Activated T-cell treated with anti-CD3 and anti-CD28 coated beads, Interleukin-2, amount 50 U/mL, for 48 hours (primary cell): ENCODE results near the gene SRPK2.

Experiments
- DNase-seq, 2 experiments: peaks; one replicate each; pipeline ENCODE4 v3.0.0-alpha.2; 2020

Gene SRPK2

DNA sequence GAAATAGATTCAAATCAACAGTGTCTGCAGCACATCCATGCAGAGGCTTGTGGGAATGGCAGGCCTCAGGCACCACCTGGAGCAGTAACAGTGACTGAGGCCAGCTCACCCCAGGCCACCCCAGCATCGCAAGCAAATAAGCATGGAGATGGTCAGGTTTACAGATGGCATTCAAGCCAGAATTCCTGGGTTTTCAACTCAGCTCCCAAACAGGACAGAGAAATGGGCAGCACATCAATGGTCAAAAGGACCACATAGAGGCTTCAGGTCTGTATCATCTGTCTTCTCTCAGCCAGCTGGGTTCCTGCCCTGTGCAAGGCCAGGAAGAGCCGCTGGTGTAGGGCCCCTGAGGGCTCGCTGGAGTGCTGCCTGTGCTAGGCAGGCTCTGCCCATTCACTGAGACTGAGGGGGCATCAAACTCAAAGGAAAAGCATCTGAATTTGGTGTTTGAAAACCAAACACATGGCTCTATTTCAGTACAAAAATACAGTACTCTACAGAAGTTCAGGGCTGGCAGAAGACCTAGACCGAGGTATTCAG, 262.2 kb downstream of the SRPK2 start:
- no peak for DNase-seq

- DNase-seq, result no peak
These were observed 263.0 kb downstream of the SRPK2 start for GRCh38 chr7:105125745-105126144.

GRCh38 chr7:105122619-105123018, 266.1 kb downstream of the SRPK2 start:
- no peak for DNase-seq

DNA sequence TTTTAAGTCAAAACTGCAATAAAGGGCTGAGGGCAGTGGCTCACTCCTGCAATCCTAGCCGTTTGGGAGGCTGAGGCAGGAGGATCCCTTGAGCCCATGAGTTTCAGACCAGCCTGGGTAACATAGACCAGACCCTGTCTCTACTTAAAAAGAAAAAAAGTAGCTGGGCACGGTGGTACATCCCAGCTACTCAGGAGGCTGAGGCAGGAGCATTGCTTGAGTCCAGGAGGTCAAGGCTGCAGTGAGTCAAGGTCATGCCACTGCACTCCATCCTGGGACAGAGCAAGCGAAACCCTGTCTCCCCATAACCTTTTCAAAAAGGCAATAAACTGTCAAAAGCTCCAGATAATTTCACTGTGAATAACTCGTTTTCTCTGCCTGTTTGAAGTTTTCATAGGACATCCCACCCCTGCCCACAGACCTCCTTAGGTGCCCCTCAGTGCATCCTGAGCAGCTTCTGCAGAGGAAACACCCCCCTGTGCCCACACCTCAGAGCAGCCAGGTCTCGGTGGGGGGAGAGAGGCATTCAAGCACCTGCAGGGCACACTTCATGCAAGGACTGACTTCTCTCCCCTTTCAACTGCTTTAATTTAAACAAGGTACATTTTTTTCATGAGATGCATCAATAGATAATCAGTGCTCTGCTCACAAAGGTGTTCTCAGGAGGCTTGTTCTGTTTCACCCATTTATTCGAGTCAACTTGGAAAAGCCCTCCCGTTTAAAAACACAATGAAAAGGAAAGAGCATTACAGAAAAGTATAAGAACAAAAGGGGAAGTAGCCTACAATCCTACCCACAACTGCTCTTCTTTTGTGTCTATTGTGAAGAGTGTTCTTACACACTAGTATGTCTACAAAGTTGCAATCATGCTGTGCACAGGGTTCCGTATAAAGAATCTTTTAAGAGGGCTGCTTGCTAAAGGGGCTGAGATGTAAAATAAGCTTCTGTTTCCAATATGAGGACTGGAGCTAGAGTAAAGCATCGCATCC, 269.8 kb downstream of the SRPK2 start:
- no peak for DNase-seq

- DNase-seq, result no peak
These were observed 276.0 kb downstream of the SRPK2 start for GRCh38 chr7:105112440-105113418.

DNA sequence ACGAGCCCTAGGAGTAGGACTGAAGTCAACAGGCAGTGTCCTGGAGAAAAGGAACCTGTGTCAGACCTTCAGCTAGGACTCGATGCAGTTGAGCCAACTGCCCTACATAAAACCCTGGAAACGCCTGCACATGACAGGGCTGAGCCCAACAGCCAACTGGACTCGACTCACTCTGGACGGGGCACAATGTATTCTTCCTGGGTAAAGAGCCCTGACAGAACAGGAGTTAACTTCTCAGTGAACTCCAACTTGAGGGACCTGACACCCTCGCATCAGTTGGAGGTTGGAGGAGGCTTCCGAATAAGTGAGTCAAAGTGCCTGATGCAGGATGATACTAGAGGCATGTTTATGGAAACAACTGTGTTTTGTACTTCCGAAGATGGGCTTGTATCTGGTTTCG, 281.3 kb downstream of the SRPK2 start:
- DNase-seq, result no peak

DNA sequence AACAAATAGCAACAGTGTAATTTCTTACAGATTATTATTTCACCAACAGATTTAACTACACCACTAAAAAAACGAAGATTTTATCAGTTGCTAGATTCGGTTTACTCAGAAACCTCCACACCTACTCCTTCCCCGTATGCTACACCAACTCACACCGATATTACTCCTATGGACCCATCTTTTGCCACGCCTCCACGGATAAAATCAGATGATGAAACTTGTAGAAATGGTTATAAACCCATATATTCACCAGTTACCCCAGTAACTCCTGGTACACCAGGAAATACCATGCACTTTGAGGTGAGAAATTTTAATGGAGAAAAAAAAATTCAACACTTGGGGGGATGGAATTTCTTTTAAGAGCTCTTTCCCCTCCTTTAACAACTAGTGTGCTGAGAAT, 282.2 kb downstream of the SRPK2 start:
- DNase-seq, result no peak

DNA sequence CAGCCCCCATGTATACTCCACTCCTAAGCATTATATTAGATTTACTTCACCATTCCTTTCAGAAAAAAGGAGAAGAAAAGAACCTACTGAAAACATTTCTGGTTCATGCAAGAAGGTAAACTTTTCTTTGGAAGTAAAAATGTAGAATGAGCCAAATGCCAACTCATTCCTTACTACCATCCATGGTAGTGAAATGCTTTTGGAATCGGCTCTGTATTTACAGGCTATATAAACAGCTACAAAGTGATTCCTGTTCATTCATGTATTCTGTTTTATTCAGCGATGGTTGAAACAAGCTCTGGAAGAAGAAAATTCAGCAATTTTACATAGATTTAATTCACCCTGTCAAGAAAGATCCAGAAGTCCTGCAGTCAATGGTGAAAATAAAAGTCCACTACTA, 283.1 kb downstream of the SRPK2 start:
- DNase-seq, result no peak

GRCh38 chr7:105102557-105103352, 286.0 kb downstream of the SRPK2 start:
- no peak for DNase-seq

DNA sequence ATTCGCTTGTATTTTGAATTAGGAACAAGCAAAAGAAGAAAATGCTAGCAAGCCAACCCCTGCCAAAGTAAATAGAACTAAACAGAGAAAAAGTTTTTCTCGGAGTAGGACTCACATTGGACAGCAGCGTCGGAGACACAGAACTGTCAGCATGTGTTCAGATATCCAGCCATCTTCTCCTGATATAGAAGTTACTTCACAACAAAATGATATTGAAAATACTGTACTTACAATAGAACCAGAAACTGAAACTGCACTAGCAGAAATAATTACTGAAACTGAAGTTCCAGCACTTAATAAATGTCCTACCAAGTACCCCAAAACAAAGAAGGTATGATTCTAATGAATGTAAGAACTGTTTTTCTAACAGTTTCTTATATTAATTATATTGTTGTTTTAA, 286.9 kb downstream of the SRPK2 start:
- no peak for DNase-seq

DNA sequence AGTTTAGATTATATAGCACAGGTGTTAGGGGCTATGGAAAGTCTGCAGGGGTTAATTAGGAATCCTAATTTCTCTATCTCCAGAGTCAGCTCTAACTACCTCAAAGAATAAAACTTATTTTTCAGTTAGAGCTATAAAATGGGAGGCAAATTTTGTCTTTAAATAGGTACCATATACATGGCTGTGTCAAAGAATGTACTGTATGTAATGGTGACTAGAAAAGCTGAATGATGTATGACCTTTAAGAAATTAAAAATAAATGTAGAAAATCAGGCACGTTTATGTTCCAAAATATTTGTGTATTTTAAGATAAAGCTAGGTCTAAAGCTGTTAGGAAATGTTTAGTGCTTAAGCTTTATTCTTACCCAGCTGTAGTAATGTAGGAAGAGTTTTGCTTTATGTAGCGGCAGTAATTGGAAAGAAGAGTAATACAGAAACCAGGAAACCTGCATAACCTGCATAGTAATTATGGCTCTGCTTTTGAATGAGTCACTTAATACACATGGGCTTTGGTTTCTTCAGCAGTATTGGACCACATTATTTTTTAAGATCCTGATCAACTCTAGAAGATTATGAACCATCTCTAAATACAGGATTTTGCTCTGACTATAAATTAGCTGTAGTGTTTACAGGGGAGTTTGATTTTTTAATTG, 289.7 kb downstream of the SRPK2 start:
- no peak for DNase-seq

DNA sequence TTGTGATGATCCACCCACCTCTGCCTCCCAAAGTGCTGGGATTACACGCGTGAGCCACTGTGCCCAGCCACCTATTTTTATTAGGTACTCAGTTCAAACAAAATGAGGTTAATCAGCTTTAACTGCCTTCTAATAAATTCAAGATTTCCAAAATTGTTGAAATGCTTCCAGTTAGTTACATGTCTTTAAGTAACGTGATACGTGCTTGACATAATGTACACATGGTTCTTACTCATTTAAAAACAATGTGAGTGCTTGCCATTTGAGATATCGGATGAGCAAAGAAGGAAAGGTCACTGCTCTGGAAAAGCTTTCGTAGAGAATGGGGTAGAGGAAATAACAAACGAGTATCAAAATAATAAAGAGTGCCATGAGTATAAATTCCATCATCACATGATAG, 291.1 kb downstream of the SRPK2 start:
- no peak for DNase-seq

GRCh38 chr7:105096306-105096705, 292.4 kb downstream of the SRPK2 start:
- DNase-seq, result no peak

- no peak for DNase-seq
These were observed 293.8 kb downstream of the SRPK2 start for GRCh38 chr7:105094966-105095365.

DNA sequence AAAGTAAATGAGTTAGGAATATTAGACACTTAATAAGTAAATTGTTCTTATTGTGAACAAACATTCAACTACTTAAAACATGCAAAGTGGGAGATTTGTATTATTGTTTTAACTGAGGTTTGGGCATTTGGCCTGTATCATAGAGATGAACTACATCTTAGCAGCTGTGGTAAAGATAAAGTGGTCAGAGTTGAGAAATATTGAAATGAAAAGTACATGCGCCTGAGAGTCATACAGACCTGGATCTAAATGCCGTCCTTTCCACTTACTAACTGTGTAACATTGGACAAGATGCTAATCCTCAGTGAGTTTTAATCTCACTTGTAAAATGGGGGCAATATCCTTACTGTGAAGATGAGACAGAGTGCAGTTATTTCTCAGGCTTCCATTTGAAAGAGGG, 300.3 kb downstream of the SRPK2 start:
- DNase-seq, result no peak

DNA sequence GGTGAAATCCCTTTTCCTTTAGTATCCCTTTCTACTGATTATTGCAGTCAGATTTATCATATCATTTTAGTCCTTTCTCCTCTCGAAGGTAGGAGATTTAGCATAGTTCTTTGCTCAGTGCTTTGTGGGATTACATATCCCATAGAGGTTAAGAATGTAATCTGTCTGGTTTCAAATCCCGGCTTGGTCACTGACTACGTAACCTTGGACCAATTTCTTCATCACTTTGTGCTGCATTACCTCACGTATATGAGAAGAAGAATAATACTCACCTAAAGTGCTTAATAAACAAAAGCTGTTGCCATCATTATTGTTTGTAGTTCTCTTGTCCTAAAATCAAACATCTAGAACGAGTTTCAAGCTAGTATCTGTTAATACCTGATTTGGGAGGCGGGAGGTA, 300.7 kb downstream of the SRPK2 start:
- DNase-seq, result no peak

DNA sequence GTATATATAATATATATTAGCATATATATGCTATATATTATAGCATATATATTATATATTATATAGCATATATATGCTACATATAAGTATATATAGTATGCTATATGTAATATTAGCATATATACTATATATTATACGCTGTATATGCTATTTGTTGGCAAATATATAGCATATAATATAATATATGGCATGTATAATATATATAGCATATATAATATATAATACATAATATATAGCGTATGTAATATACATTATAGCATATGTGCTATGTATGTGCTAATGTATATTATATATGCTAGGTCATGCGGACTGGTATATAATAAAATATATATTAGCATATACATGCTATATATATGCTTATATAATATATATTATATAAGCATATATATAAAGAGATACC, 301.9 kb downstream of the SRPK2 start:
- DNase-seq, result no peak

DNA sequence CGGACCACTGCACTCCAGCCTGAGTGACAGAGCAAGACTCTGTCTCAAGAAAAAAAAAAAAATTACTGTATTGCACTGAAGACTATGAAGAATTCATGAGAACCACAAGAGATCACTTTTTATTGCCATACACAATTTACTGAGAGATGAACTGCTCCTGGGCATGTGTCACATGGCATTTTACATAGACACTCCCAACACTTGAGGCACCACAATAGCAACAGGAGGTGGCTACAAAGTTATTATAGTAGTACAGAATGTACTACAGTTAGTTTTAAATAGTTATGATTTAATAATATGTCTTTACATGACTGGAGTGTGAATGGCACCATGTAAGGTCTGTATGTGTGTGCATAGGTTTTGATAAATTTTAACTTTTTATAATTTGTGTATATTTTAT, 304.1 kb downstream of the SRPK2 start:
- DNase-seq, result no peak

DNA sequence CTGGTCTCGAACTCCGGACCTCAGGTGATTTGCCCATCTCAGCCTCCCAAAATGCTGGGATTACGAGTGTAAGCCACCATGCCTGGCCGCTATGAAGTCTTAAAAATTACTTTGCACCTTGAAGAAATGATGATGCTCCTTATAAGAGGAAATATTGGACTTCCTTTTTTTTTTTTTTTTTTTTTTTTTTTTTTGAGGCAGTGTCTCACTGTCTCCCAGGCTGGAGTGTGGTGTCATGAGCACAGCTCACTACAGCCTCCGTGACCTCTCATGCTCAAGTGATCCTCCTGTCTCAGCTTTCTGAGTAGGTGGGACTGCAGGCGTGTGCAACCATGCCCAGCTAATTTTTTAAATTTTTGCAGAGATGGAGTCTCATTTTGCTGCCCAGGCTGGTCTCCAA, 309.4 kb downstream of the SRPK2 start:
- DNase-seq, result no peak

GRCh38 chr7:105073143-105073542, 315.6 kb downstream of the SRPK2 start:
- no peak for DNase-seq

DNA sequence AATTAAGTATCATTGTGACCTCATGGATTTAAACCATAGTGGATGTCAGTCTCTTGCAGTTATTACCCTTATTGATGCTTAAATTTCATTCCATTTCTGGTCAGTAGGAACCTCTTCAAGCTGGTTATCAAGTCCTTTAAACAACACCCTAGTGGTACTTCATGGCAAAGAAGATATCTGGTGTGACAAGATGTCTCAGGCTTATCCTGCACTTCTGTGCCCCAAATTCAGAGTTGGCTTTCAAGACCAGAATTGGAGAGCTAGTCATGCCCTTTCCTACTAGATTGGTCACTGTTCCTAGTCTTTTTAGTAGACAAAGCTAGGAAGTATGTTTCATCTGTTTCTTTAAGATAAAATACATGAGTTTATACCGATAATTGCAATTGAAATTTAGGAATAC, 319.8 kb downstream of the SRPK2 start:
- DNase-seq, result no peak

DNA sequence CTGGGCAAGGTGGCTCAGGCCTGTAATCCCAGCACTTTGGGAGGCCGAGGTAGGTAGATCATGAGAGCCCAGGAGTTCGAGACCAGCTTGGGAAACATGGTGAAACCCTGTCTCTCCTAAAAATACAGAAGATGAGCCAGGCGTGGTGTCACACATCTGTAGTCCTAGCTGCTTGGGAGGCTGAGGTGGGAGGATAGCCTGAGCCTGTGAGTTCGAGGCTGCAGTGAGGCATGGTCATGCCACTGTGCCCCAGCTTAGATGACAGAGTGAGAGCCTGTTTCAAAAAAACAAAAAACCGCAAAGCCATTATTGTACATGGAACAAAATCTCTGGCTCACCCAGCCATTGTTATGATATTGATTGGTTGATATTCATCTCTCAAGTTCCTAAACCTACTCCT, 321.0 kb downstream of the SRPK2 start:
- DNase-seq, result no peak
